Muscle of arm (tissue), 12 donors: ENCODE results near the gene CHST11. TPM values are rescaled to one million over a fixed set of nuclear protein-coding genes. Genes with fewer than 3 reads are reported as not detected.

Source experiments
- DNase-seq: peaks from one replicate; pipeline ENCODE4 v3.0.0-alpha.2; 2013
- polyA plus RNA-seq, 12 donors: library from polyadenylated mRNA; unstranded; fragments of 120-200 nt; gene quantifications; one replicate each; pipeline ENCODE4 v1.2.1, GENCODE V29; 2013; ENCODE audit not compliant: insufficient read length in 12 of 12

The CHST11 gene
- polyA plus RNA-seq, 12 donors, result 1.4 to 13.3 (median 2.7) TPM; not detected in 1

DNA sequence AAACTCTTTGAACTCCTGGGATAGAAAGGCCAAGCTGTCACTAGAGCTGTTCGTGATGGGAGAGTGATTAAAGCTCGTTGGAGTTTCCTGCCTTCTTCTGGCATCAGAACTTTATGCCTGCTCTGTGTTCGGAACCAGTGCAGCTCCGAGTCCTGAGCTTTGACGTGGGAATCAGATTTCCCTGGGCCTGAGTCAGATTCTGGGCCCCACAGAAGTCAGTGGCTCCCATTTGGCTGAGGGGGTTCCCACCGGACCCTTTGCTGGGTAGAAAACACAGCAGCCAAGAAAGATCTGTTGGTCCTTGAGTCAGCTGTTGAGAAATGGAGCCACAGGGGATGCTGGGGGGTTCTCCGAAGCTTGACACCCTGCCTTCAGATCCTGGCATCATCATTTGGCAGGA is 238.0 kb downstream of the CHST11 start:
- no peak for DNase-seq

DNA sequence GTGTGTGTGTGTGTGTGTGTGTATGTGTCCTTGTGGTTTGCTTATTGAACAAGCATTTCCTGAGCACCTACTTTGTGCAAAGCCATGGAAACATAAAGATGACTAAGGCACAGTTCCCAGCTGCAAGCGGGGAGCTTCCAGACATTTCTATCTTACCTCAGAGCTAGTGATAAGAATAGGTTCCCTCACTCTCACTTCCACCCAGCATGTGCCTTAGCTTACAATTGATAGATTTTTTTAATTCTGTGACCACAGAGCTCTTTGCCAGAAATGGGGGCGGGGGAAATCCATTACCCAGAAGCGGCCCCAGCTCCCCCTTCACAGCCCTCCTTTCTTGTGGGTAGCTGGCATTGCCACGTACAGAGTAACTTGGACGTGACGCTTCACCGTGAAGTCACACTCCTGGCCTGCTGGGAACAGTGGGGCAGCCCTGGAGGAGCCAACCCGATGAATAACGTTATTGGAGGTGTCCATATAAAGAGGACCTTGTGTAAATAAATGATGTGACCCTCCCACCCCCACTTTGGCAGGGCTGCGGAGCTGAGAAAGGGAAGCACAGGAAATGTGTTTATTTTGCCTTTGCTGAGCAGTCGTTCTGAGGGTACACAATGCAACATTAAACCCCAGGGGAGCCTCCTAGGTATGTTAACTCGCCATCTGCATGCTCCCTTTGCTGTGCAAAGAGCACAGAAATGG is 238.9 kb downstream of the CHST11 start:
- DNase-seq, result no peak

- DNase-seq, result no peak
These were observed 240.4 kb downstream of the CHST11 start for GRCh38 chr12:104697186-104697585.

GRCh38 chr12:104698871-104699270 is 242.1 kb downstream of the CHST11 start:
- DNase-seq, result no peak

DNA sequence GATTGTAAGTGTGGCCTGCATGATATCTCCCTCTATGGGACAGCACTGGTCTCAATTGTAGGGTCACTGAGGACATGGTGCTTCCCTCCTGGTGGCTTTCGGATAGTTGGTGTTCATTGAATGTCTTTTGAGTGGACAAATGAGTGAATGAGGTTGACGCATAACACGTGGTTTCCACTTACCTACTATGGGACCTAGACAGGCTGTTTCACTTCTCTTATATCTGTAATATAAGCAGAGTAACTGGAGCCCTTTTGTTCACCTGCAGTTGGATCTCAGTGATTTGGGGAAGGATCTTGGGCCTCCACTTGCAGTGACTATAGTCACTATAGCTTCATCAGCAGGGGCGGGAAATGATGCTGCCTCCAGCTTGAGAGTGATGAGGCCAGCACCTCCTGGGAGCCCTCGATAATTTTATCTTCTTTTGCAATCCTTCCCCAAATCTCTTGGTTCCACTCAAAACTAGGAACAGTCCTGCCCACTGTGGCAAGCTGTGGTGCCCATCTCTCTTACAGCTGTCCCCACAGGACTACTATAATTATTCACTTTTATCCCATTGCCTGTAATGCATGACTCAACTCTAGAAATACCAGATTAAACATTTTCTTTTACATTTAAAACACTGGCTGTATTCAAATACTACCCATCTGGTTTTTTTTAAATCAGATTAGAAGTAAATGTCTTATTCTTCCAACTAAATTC is 242.9 kb downstream of the CHST11 start:
- no peak for DNase-seq

GRCh38 chr12:104700324-104700723 is 243.6 kb downstream of the CHST11 start:
- DNase-seq, result no peak

GRCh38 chr12:104701301-104701700 is 244.6 kb downstream of the CHST11 start:
- DNase-seq, result no peak

- DNase-seq, result no peak
These were observed 245.0 kb downstream of the CHST11 start for GRCh38 chr12:104701756-104702155.

GRCh38 chr12:104702565-104703139 is 245.9 kb downstream of the CHST11 start:
- peak; percentile 79 for DNase-seq

DNA sequence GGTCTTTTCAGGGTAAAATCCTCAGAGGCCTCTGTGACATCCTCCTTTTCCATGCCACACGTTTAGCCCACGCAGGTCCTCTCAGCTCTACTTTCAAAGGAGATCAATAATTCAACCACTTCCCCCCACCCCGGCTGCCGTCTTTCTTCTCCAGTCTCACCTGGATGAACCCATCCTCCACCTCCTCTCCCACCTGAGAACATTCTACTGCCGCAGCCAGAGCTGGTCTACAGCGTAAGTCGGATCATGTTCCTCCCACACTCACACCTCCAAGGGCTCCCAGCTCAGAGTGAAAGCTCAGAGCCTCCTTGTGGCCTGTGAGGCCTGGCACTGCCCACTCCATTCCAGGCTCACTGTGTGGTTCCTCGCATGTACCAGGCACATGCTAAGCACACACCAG is 246.6 kb downstream of the CHST11 start:
- DNase-seq, result no peak

- no peak for DNase-seq
These were observed 247.6 kb downstream of the CHST11 start for GRCh38 chr12:104704224-104704779.

DNA sequence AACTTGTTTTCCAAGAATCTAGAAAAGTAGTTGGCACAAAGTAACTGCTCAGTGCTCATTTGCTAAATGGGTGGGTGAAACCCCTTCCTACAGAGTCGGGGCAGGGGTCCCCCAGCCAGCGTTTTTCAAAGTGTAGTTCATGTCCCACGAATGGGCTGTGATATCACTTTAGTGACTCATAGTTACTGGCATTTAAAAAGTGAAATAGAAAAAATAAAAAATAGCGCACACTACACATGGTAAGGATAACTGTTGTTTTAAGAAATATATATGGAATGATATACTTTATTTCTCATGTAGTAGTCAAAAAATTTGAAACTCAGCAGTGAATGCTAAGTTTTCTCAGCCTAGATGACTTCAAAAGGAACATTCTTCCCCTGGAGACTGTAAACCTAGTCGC is 250.4 kb downstream of the CHST11 start:
- DNase-seq, result no peak

DNA sequence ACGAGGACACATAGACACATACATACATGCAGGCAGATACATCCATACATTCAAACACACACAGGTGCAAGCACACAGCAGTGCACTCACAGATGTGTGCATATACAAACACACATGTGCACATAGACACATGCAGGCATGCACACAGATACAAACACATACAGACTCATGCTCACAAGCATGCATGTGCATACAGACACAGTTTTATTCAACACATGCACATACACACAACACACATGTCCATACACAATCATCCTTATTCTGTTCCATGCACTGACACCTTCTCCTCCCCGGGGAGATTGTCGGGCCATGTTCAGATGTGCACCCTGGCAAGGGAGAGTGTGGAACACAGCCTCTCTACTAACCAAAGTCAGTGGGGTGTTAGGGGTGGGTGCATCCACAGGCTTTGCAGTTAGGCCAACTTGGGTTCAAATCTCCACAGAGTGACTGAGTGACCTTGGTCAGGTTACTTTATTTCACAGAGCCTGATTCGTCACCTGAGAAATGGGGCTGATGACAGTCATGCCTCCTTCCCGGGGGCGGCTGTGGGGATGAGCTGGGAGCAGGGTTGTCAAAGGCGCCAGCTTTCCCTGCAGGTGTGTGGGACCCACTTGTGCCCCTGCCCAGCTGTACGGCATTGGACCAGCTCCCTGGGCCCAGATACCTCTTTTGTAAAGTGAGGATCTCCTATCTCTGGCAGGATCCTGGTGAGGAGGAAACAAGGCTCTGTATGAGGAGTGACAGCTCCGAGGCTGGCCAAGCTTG is 251.2 kb downstream of the CHST11 start:
- DNase-seq, result no peak

DNA sequence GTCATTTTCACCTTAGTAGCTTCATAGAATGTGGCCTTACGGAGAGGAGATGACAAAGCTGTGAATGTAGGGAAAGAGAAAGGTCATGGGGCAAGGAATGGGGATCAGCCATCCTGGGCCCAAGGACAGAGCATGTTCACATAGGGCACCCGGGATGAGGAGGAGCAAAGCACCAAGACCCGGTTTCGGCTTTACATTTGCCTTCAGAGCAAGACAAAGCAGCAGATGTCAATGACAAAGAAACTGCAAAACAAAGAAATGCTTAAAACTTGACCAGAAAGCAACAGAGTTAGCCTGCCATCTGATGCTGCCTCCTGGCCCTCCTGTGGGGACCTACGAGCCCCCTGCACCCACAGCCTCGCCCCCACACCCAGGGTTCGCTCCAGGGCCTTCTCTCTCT is 252.1 kb downstream of the CHST11 start:
- DNase-seq, result no peak

- DNase-seq, result no peak
These were observed 253.1 kb downstream of the CHST11 start for GRCh38 chr12:104709692-104710435.

GRCh38 chr12:104710940-104711689 is 254.4 kb downstream of the CHST11 start:
- DNase-seq, result no peak

- DNase-seq, result no peak
These were observed 255.7 kb downstream of the CHST11 start for GRCh38 chr12:104712477-104712876.

- DNase-seq, result no peak
These were observed 256.2 kb downstream of the CHST11 start for GRCh38 chr12:104712968-104713367.

DNA sequence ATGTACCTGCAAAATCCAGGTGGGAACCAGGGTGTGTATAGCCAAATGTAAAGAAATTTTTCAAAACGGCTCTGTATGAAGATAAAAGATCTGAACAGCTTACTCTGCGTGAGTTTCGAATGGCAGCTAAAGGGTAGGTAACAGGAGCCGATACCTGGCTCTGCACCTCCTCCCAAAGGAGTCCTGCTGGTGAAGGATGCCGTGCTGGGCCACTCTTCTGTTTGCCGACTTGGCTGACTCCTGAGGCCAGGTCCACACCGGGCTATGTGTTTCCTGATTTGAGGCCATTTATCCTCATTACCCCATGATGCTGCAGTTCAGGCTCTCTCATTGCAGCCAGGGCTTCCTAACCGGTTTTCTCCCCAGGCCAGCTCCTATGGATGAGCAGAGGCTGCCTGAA is 256.7 kb downstream of the CHST11 start:
- DNase-seq, result no peak

DNA sequence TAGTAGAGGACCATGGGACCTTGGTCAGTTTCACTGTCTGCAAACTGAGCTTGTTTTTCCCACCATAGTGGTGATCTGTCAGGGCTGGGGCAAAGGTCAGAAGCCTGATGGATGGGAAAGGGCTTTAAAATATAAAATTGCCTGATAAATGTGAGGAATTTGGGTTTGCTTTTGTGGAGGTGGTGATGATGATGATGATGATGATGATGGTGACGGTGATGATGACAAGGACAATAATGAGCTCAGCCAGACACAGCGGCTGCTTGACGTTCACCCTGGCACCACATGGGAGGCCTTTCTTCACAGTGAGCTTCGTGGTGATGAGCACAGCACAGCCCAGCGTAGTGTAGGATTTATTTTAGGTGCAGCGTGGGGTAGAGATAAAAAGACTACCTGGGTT is 257.6 kb downstream of the CHST11 start:
- DNase-seq, result no peak

GRCh38 chr12:104716172-104716571 is 259.4 kb downstream of the CHST11 start:
- DNase-seq, result no peak
